A549 treated with AZD2906 at 1 μM for 4 hours (cell line): ENCODE measurements around the gene UQCRC2. TPM values are rescaled to one million over a fixed set of nuclear protein-coding genes. Genes with fewer than 3 reads are reported as not detected.

Source experiments
- total RNA-seq: library from RNA; stranded (reverse); fragments of 200-300 nt; extraction: Qiagen RNA extraction; gene quantifications from 5 replicates; pipeline ENCODE4 v1.2.3, GENCODE V29; 2022

Gene UQCRC2
- total RNA-seq, result 147 to 221 TPM (median 154 TPM) in 5 replicates

GRCh38 chr16:21952793-21953540 lies at the start of gene UQCRC2:
TSS of gene UQCRC2 (plus strand) at chr16:21953361. CDS start at chr16:21953424, 63 bp downstream.

GRCh38 chr16:22007509-22008214 lies 54.5 kb downstream of the UQCRC2 start, which contains the start of gene MOSMO:
TSS of gene MOSMO (plus strand) at chr16:22008111. CDS start at chr16:22008302, 191 bp downstream.

Other genes starting within 250 kb of the UQCRC2 start
- gene NPIPB4, start 95.6 kb upstream of the UQCRC2 start, total RNA-seq, result 20.0 to 23.7 TPM (median 22.0 TPM) in 5 replicates
- gene PDZD9, start 47.8 kb downstream of the UQCRC2 start, total RNA-seq, result 0.06 to 0.07 TPM in 2 of 5 replicates, not detected in the others
- 10.1 to 15.3 TPM (median 14.3 TPM) in 5 replicates for gene MOSMO, start 54.8 kb downstream of the UQCRC2 start, total RNA-seq
- 0.02 to 0.09 TPM (median 0.03 TPM) in 4 of 5 replicates, not detected in the other for gene VWA3A, start 139.2 kb downstream of the UQCRC2 start, total RNA-seq
- gene SDR42E2, start 209.1 kb downstream of the UQCRC2 start, total RNA-seq, result not detected in 5 replicates